ENCODE results near the gene WBP1L. TPM values are rescaled to one million over a fixed set of nuclear protein-coding genes. Genes with fewer than 3 reads are reported as not detected.
A peak's percentile ranks its signal among the peaks of the same experiment; 100 is the strongest.

WBP1L gene
- total and polyA plus RNA-seq, 2 of the 13 experiments (the other 11 are each of a cell fraction or from before 2014, with no cell fraction given) = 8.3 to 12.3 TPM

DNA sequence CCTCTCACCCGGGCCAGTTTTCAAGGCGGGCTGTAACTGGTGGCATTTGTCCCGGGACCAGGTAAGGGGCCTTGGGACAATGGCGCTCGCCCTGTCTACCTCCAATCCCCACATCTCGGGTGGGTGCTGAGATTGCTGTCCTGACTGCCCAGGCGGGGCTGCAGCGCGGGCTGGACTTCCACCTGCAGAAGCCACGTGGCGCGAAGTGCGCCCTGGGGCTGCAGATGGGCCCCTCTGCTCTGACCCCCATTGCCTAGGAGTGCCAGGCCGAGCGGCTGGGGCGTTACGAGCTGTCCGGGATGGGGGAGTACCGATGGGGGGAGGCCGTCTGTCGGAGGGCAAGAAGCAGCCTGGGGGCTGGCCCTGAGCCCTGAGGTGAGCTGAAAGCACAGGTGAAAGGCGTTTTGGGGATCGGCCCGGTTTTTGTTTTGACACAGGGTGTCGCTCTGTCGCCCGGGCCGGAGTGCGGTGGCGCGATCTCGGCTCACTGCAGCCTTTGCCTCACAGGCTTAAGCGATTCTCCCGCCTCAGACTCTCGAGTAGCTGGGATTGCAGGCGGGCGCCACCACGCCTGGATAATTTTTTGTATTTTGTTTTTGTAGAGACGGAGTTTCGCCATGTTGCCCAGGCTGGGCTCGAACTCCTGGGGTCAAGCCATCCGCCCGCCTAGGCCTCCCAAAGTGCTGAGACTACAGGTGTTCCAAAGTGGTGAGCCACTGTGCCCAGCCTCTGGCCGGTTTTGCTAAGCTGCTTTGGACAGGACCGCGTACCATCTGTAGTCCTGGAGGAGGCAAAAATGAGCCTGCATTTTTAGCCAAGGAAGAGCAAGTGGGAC is 28.9 kb upstream of the WBP1L start, which contains the start of gene SFXN2 (continued):
- TF ChIP-seq MEF2D (CRISPR knock-in tag; IDR thresholded peaks at IDR 0.05) = no peak; the same call in 1 of the 2 replicates
- TF ChIP-seq ZNF607 (CRISPR knock-in tag; IDR thresholded peaks at IDR 0.05; ENCODE audit: borderline replicate concordance) = 0 out of 2 replicates have a peak, but pooled peaks have one; percentile 24
- no peak; the same call in 1 of the 2 replicates for TF ChIP-seq ZNF589 (CRISPR knock-in tag; conservative IDR thresholded peaks at IDR 0.05)
- TF ChIP-seq ATF4 (CRISPR knock-in tag; IDR thresholded peaks at IDR 0.05) = no peak
- TF ChIP-seq SRSF4 (IDR thresholded peaks at IDR 0.05; ENCODE audit: low read depth, low read length, poor library complexity, severe bottlenecking) = no peak
- TF ChIP-seq GATAD1 (CRISPR knock-in tag; IDR thresholded peaks at IDR 0.05) = peak; percentile 51
- TF ChIP-seq ZNF274 (CRISPR knock-in tag; IDR thresholded peaks at IDR 0.05) = peak; percentile 72
- TF ChIP-seq BCL3 (CRISPR knock-in tag; IDR thresholded peaks at IDR 0.05) = no peak
- TF ChIP-seq RXRB (CRISPR knock-in tag; IDR thresholded peaks at IDR 0.05; ENCODE audit: borderline replicate concordance) = no peak
- TF ChIP-seq ETV6 (CRISPR knock-in tag; conservative IDR thresholded peaks at IDR 0.05) = 0 out of 2 replicates have a peak, but pooled peaks have one; percentile 13
- TF ChIP-seq ZNF292 (CRISPR knock-in tag; IDR thresholded peaks at IDR 0.05; ENCODE audit: borderline replicate concordance, low read depth) = no peak; the same call in 1 of the 2 replicates
- 0 out of 2 replicates have a peak, but pooled peaks have one; percentile 22 for TF ChIP-seq ZNF318 (CRISPR knock-in tag; IDR thresholded peaks at IDR 0.05)
- TF ChIP-seq ZSCAN29 (CRISPR knock-in tag; conservative IDR thresholded peaks at IDR 0.05) = no peak
- TF ChIP-seq DMAP1 (CRISPR knock-in tag; IDR thresholded peaks at IDR 0.05) = peak; percentile 89
